ENCODE results near the gene TTPAL.

GRCh38 chr20:44426879-44427790 is 48.5 kb upstream of the TTPAL start:
- TF ChIP-seq CTCF (IDR thresholded peaks at IDR 0.05), result no peak
- no peak for TF ChIP-seq POLR2A (IDR thresholded peaks at IDR 0.05)

Measured in esophagus squamous epithelium (tissue), 4 donors.